ENCODE measurements around the gene RHBDF2.
"Not testable (repeated sequence)": the region's sequence is repeated elsewhere in the genome, so short reads cannot be mapped to it uniquely, and the experiment has no call there.

The RHBDF2 gene

GRCh38 chr17:76523084-76524037 lies 22.1 kb upstream of the RHBDF2 start:
- peak; percentile 49 for DNase-seq

DNA sequence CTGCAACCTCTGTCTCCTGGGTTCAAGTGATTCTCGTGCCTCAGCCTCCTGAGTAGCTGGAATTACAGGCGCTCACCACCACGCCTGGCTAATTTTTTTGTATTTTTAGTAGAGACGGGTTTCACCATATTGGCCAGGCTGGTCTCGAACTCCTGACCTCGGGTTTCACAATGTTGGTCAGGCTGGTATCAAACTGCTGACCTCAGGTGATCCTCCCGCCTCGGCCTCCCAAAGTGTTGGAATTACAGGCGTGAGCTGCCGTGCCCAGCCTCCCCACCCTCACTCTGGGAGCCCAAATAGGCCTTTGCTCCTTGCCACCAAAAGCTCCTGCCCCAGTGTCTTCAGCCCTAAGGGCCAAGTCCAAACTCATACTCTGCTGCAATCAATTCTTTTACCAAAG lies 20.5 kb upstream of the RHBDF2 start:
- DNase-seq = not testable (repeated sequence)

- DNase-seq = no peak
These were observed 20.0 kb upstream of the RHBDF2 start for GRCh38 chr17:76521262-76521661.

DNA sequence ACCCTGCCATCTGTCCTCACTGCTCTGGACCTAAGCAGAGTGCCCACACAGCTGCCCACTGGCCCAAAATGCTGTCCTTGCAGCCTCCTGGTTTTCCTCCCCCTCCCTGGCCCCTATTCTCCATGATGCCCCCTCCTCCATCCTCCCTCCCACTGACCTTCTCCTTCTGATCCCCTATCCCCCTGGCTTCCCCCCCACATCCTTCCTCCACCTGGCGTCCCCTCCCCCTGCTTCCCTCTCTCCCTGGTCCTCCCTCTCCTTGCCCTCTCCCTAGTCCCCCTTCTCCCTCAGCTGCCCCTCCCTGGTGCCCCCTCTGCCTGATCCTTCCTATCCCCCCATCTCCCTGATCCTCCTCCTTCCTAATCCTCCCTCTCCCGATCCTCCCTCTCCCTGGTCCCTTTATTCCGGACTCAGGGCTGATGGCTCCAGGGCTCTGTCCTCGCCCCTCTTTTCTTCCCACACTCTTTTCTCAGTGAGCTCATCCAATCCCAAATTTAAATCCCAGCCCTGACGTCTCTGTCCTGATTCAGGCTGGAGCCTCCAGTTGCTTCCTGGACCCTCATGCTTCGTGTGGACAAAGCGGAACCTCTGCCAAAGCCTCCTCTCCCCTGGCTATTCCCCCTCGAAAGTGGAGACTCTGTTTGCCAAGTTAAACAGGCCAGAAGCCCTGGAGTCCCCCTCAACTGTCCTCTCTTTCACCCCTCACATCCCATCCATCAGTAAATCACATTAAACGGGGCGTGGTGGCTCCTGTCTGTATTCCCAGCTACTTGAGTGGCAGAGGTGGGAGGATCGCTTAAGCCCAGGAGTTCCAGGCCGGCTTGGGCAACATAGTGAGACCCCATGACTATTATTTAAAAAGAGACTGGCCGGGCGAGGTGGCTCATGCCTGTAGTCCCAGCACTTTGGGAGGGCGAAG lies 18.1 kb upstream of the RHBDF2 start:
- DNase-seq = no peak

DNA sequence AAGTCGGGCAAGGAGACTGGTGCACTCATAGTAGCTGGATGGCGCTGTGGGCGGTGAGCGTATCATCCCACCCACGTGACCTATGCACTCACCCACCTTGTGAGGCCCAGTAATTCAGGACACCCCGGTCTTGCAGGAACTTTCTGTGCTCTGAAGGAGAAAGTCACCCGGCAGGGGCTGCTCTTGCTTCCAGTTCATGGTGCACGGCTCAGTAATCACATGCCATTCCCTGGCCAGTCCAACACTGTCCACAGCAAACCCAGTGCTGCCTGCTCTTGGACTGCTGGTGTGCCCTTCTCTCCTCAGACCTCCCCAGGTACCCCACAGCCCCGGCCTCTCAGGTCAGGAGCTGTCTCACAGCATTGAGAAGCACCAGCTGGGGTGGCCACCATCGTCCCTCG lies 16.4 kb upstream of the RHBDF2 start:
- DNase-seq = no peak

DNA sequence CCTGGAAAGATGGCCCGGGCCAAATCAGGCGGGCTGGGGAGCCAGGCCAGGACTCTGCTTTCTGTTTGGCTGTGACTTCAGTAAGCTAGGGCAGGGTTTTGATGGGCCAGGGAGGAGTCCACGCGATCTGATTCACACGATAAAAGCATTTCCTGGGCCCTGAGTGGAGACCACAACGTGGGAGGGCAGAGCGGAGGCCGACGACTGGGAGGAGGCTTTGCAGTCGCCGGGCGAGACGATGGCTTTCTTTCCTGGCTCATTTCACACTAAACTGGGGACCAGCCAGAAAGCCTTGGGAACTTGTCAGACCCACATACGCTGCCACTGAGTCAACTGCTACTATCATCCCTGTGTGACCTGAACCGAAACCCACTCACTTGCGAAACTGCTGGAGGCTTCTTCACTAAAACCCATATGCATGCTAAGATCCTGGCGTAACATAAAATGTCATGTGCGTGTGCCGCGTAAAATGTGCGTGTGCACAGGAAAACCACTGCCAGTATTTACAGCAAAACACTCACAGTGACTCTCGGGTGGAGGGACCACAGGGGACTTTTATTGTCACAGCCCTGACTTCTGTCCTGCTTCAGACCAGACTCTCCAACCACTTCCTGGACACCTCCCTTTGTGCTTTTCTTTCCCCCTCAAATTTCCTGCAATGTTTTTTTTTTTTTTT lies 14.2 kb upstream of the RHBDF2 start:
- peak; percentile 39 for DNase-seq

GRCh38 chr17:76514355-76514754 lies 13.1 kb upstream of the RHBDF2 start:
- not testable (repeated sequence) for DNase-seq

DNA sequence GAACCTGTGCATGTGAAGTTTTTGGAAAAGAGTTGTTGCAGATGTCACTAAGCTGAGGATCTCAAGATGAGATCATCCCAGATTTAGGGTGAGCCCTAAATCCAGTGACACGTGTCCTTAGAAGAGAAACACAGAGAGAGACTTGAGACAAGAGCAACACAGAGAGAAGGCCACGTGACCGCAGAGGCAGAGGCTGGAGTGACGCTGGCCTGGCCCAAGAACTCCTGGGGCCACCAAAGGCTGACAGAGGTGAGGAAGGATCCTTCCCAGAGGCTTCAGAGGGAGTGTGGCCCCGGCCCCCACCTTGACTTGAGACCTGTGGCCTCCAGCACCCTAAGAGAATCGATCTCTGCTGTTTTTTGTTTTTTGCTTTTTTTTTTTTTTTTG lies 12.1 kb upstream of the RHBDF2 start:
- no peak for DNase-seq

DNA sequence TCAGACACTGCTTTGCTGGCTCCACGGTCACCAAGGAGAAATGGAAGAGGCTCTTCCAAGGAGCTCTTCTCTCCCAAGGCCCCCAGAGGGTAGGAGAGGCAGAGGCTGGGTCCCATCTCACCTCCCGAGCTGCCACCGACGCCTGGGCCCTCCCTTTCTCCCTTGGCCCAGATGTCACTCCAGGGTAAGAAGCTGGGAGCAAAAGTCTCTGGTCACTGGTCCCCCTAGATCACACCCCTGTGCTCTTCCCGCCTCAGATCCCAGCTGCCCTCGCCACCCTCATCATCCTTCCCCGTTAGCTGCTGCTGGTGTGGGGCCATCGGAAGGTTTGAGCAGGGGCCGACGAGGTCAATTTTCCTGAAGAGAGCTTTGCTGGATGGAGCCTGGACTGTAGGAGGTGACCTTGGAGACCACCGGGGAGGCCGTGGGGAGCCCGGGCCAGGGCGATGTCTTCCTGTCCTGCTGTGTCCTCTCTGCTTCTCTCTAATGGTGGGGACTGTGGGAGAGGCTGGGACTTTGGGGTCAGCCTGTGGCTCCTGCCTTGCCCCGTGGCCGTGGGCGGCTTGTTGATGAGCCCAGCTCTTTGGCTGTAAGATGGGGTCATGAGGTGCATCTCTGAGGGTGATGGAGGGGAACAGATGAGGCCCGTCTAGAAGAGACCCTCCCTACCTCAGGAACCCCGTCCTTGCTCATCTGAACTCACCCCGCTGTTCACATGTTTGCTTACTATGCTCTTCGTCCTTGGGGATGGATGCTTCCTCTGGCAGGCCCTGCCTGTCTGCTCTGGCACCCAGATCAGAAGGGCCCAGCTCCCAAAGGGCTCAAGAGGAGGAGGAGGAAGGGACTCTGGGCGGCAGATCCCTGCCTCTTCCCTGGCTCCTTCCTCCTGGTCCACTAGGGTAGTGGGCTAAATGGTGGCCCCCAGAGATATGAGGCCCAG lies 11.4 kb upstream of the RHBDF2 start:
- DNase-seq = no peak

DNA sequence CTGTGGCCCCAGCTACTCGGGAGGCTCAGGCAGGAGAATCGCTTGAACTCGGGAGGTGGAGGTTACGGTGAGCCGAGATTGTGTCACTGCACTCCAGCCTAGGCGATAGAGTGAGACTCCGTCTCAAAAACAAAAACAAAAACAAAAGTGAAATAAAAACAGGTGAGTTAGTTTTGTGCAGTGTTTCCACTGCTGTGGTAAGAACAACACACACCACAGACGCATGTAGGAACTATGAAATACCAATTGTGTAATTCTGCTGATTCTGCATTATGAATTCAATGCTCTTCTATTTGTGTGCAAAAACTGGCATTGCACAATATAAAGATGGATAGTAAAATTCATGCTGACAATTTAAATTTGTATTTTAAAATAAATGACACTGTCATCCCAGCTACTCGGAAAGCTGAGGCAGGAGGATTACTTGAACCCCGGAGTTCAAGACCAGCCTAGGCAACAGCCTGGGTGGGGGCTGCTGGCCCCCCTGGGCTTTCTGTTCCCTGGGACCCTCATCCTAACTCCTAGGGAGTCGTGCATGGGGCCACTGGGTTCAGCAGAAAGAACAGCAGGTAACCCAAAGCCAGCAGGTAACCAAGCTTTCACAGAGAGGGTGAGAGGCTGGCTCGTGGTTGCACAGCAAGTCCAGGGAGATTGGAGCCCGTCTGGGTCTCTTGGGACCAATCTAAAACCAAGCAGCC lies 10.6 kb upstream of the RHBDF2 start:
- DNase-seq = no peak

DNA sequence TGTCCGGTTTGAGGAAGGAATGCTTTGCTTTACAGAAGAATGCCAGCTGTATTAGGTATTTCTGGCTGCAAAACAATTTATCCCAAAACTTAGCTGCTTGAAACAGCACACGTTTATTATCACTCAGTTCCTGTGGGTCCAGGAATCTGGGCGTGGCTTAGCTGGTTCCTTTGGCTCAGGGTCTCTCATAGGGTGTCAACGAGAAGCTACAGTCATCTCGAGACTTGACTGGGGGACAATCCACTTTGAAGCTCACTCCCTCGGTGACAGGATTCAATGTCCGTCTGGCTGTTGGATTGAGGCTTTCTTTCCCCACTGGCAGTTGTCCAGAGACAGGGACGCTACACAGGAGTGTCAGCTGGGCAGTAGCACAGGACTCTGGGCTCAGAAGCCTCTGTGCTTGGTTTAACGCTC lies 9.6 kb upstream of the RHBDF2 start:
- no peak for DNase-seq

GRCh38 chr17:76508472-76509063 lies 7.3 kb upstream of the RHBDF2 start:
- not testable (repeated sequence) for DNase-seq

GRCh38 chr17:76506408-76507345 lies 5.5 kb upstream of the RHBDF2 start:
- DNase-seq = peak; percentile 72

- peak; percentile 47 for DNase-seq
These were observed 2.9 kb upstream of the RHBDF2 start for GRCh38 chr17:76504117-76504516.

GRCh38 chr17:76502341-76503211 lies 1.4 kb upstream of the RHBDF2 start:
- DNase-seq = no peak

- DNase-seq = no peak
These were observed 644 bp upstream of the RHBDF2 start for GRCh38 chr17:76501827-76502307.

- DNase-seq = no peak
These were observed 541 bp downstream of the RHBDF2 start for GRCh38 chr17:76500747-76501017.

DNA sequence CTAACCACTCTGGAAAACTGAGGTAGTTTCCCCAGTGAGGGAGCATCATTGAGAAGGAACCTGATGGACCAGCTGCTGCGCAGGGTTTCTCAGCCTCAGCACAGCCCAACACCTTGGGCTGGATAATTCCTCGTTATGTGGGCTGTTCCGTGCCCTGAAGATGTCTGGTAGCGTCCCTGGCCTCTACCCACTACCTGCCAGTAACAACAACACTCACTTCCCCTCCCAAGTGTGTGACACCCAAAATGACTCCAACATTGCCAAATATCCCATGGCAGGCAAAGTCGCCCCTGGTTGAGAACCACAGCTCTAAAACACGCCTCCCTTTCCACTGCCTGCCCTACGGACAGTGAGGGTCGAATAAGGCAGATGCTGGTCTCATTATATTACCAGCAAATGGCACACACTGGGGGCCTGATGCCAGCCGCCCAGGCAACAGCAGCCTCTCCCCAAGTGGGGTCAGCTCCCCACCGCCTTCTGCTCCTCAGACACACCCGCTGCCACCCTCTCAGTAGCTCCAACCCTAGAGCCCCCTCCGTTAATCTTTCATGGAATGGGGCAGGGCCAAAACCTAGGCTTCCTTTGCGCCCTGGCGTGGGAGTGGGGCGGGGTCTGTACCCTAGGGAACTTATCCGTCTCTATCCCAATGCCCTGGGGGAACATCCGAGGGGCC lies 1.0 kb downstream of the RHBDF2 start:
- no peak for DNase-seq

Measured in hematopoietic multipotent progenitor cell treated with erythropoietin and hydrocortisone succinate and interleukin-3 and kit ligand, for 8 days (in vitro differentiated cells).